Lung (tissue), 12 donors: ENCODE results near the gene FADS1. TPM values are rescaled to one million over a fixed set of nuclear protein-coding genes. Genes with fewer than 3 reads are reported as not detected.

ENCODE experiments used
- ATAC-seq: fragments of 200-7000 bp; cut with Tn5 transposase; one replicate; pipeline ENCODE4 v1.9.1; 2020; ENCODE audit warnings: moderate number of reproducible peaks; ENCODE audit not compliant: insufficient read depth, low FRiP score
- DNase-seq, 3 donors: peaks; one replicate each; pipeline ENCODE4 v3.0.0-alpha.2; 2013 to 2017
- H3K27ac ChIP-seq, 2 donors: one replicate each; pipeline ENCODE4 v1.5.1; 2013; ENCODE audit warnings: mild to moderate bottlenecking in 2 of 2, moderate library complexity in 2 of 2, control low read depth in 1 of 2, inconsistent platforms in 1 of 2, low read depth in 1 of 2, low read length in 1 of 2
- H3K27me3 ChIP-seq, 3 donors: one replicate each; pipeline ENCODE4 v1.5.1; 2013; ENCODE audit warnings: low read length in 2 of 3; ENCODE audit not compliant: control insufficient read depth in 3 of 3, insufficient read depth in 3 of 3
- H3K36me3 ChIP-seq, 4 donors: one replicate each; pipeline ENCODE4 v1.5.1; 2013; ENCODE audit warnings: low read length in 4 of 4, mild to moderate bottlenecking in 1 of 4, moderate library complexity in 1 of 4; ENCODE audit not compliant: control insufficient read depth in 4 of 4, insufficient read depth in 4 of 4
- H3K4me1 ChIP-seq, 5 donors: one replicate each; pipeline ENCODE4 v1.5.1; 2013; ENCODE audit warnings: low read length in 5 of 5, mild to moderate bottlenecking in 2 of 5, moderate library complexity in 1 of 5; ENCODE audit not compliant: control insufficient read depth in 5 of 5, insufficient read depth in 5 of 5
- H3K4me3 ChIP-seq: one replicate; pipeline ENCODE4 v1.5.1; 2013; ENCODE audit warnings: mild to moderate bottlenecking, control low read depth, moderate library complexity
- H3K9ac ChIP-seq, 2 donors: one replicate each; pipeline ENCODE4 v1.5.1; 2013; ENCODE audit warnings: low read length in 2 of 2, control low read depth in 1 of 2; ENCODE audit not compliant: insufficient read depth in 1 of 2
- H3K9me3 ChIP-seq, 4 donors: one replicate each; pipeline ENCODE4 v1.5.1; 2013; ENCODE audit warnings: low read length in 3 of 4, mild to moderate bottlenecking in 1 of 4, moderate library complexity in 1 of 4; ENCODE audit not compliant: control insufficient read depth in 4 of 4, insufficient read depth in 3 of 4
- WGBS, 2 donors: extraction: QIAGEN DNeasy Blood & Tissue Kit; methylation state at CpG; one replicate each; pipeline ENCODE4 v1.1.7; 2013; 5-methylcytosine and 5-hydroxymethylcytosine counted together
- polyA plus RNA-seq, 2 donors: library from polyadenylated mRNA; stranded (reverse); fragments of 200-250 nt; gene quantifications; one replicate each; pipeline ENCODE4 v1.2.1, GENCODE V29; 2013
- total RNA-seq, 2 donors: library from RNA; depleted of rRNA in 1 of 2; stranded (reverse); fragments of >200 nt in 1 of 2; gene quantifications; one replicate each; pipeline ENCODE4 v1.2.1, GENCODE V29; 2014 to 2021
- TF ChIP-seq, protein P1 (sequence below): IDR thresholded peaks from 2 replicates; pipeline ENCODE4 v1.5.1; 2012; ENCODE audit warnings: mild to moderate bottlenecking; ENCODE audit errors: control extremely low read depth, extremely low read depth
- donor health status: control.
- donor health status: control.
- donor health status: Bipolar disorder and iron deficiency.
- donor health status: healthy.
- donor health status: DM: yes; HTN: yes; CAD: no.

The FADS1 gene
- total and polyA plus RNA-seq, 4 donors: 35.1 to 102 (median 45.0) TPM

DNA sequence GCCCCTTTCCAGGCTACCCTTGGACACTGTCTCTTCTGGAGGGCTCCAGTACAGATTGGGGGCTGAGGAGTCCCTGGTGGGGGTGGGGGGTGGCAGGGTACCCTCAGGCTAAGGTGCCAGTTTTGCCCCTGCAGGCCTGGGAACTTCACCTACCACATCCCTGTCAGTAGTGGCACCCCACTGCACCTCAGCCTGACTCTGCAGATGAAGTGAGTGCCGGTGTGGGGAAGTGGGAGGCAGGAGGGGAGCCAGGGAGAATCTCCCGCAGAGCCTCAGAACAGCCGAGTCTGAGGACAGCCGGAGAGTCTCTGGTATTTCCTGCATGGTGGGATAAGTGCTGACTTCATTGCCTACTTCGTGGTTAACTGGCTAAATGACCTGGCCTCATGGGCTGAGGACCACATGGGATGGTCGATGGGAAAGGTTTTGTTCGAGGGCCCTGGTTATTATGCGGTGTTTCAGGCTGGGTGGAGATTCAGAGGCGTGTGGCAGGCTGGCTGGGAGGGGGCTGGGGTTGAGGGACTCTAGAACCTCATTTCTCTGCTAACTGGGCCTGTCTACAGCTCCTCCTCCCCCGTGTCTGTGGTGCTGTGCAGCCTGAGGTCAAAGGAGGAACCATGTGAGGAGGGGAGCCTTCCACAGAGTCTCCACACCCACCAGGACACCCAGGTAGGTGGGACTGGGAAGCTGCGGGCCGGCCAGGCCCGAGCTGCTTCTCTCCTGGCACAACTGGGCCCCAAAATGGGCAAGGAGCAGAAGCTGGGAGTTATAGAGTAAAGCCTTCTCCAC, 32.9 kb downstream of the FADS1 start:
- WGBS, 2 donors: 70 to 72% methylated on average over 13 of the region's 13 CpGs

DNA sequence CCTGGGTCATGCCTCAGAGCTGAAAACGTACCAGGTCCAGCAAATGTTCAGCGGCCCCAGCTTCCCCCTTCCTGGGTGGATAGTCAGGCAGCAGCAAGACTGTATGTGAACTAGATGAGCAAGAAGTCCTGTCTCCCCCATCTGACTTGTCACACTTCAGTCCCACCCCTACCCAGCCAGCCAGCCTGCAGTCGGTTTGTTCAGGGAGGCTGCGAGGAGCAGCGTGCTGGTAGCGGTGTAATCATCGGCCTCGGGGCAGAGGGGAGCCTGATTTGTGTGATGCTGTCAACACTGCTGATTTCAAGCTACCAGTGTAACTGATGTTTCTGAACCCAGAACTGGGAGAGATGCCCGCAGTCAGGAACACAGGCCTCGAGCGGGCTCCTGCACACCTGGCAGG, 34.0 kb downstream of the FADS1 start:
- H3K27ac ChIP-seq: no peak overlapping the region
- H3K36me3 ChIP-seq: peaks cover 0 to 40% (median 22%) of the 10 kb centered on the region in 4 donors
- TF ChIP-seq, protein P1, sequence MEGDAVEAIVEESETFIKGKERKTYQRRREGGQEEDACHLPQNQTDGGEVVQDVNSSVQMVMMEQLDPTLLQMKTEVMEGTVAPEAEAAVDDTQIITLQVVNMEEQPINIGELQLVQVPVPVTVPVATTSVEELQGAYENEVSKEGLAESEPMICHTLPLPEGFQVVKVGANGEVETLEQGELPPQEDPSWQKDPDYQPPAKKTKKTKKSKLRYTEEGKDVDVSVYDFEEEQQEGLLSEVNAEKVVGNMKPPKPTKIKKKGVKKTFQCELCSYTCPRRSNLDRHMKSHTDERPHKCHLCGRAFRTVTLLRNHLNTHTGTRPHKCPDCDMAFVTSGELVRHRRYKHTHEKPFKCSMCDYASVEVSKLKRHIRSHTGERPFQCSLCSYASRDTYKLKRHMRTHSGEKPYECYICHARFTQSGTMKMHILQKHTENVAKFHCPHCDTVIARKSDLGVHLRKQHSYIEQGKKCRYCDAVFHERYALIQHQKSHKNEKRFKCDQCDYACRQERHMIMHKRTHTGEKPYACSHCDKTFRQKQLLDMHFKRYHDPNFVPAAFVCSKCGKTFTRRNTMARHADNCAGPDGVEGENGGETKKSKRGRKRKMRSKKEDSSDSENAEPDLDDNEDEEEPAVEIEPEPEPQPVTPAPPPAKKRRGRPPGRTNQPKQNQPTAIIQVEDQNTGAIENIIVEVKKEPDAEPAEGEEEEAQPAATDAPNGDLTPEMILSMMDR: no peak
- no peaks in the 10 kb centered on the region for H3K9me3 ChIP-seq
- 90 to 92% methylated on average over 11 of the region's 11 CpGs for WGBS, 2 donors
- DNase-seq (no peak), ATAC-seq (no peak)
- no peak overlapping the region for H3K9ac ChIP-seq
- H3K4me3 ChIP-seq: no peak overlapping the region
- H3K4me1 ChIP-seq: no peaks in the 10 kb centered on the region
- no peaks in the 10 kb centered on the region for H3K27me3 ChIP-seq

More for the DNA sequence above, 32.9 kb downstream of the FADS1 start:
- no peak overlapping the region for H3K4me3 ChIP-seq
- no peaks in the 10 kb centered on the region for H3K27me3 ChIP-seq
- peaks cover 2 to 49% (median 20%) of the 10 kb centered on the region in 4 donors for H3K36me3 ChIP-seq
- no peak for ATAC-seq
- no peaks in the 10 kb centered on the region for H3K9me3 ChIP-seq
- no peaks in the 10 kb centered on the region for H3K4me1 ChIP-seq
- H3K9ac ChIP-seq: no peak overlapping the region
- H3K27ac ChIP-seq: no peak overlapping the region
- TF ChIP-seq, protein P1: no peak
- DNase-seq: no peak

DNA sequence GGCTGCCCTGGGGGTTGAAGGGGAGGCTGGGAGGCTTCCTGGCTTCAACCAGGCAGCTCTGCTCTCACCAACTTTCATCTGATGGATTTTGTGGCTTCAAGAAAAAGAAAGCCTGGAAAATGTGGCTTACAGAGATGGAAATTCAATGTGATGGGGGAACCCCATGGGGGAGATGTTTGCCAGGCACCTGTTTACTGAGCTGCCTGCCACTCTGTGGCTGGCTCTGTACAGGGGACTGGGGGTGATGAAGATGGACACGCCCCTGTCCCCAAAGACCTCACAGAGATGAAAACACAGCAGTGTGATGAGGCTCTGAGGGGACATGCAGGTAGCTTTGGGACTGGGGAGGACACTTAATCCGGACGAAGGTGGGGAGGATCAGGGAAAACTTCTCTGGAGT, 34.5 kb downstream of the FADS1 start:
- DNase-seq (no peak), ATAC-seq (no peak)
- H3K36me3 ChIP-seq: peaks cover 0 to 34% (median 20%) of the 10 kb centered on the region in 4 donors
- no peak overlapping the region for H3K9ac ChIP-seq
- H3K27ac ChIP-seq: no peak overlapping the region
- no peak overlapping the region for H3K4me3 ChIP-seq
- 93 to 98% methylated on average over 3 of the region's 3 CpGs for WGBS, 2 donors
- no peaks in the 10 kb centered on the region for H3K27me3 ChIP-seq
- TF ChIP-seq, protein P1: no peak
- no peaks in the 10 kb centered on the region for H3K9me3 ChIP-seq
- H3K4me1 ChIP-seq: peaks cover 0 to under 1% (median 0%) of the 10 kb centered on the region in 5 donors

DNA sequence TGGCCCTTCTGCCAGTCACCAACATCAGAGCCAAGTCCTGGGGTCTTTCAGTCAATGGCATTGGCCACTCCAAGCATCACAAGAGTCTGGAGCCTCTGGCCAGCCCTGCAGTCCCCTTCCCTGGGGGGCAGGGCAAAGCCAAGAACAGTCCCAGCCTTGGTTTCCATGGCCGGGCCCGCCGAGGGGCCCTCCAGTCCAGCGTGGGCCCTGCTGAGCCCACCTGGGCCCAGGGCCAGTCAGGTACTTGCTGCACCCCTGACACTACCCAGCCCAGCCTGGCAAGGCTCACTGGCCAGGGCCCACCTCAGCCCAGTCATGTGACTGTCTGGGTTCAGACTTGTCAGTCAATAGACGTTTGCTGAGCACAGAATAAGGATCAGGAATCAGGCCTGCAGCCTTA, 35.2 kb downstream of the FADS1 start:
- TF ChIP-seq, protein P1: no peak
- H3K4me1 ChIP-seq: peaks cover 0 to 2% (median 0%) of the 10 kb centered on the region in 5 donors
- H3K9me3 ChIP-seq: no peaks in the 10 kb centered on the region
- no peak for DNase-seq
- no peaks in the 10 kb centered on the region for H3K27me3 ChIP-seq
- WGBS, 2 donors: 85 to 88% methylated on average over 5 of the region's 5 CpGs
- H3K4me3 ChIP-seq: no peak overlapping the region
- no peak overlapping the region for H3K9ac ChIP-seq
- no peak for ATAC-seq
- no peak overlapping the region for H3K27ac ChIP-seq
- H3K36me3 ChIP-seq: peaks cover 0 to 28% (median 17%) of the 10 kb centered on the region in 4 donors
